NCI-H2227 (cell line): ENCODE results near the gene LEPROT.
"Not testable (repeated sequence)": the region's sequence is repeated elsewhere in the genome, so short reads cannot be mapped to it uniquely, and the experiment has no call there.

Experiments used
- DNase-seq: peaks from one replicate; lab custom pipeline; 2025; ENCODE audit not compliant: unreplicated experiment; lab: John Stamatoyannopoulos, UW

LEPROT gene

GRCh38 chr1:65420590-65421350 lies at the start of gene LEPROT, which contains the start of gene LEPR:
Gene LEPROT, plus strand, starts transcription at chr1:65420668. Its CDS starts 57 bp downstream, at chr1:65420725.
Gene LEPR, plus strand, starts transcription at chr1:65420668. Its CDS starts 144,898 bp downstream, at chr1:65565566.
- DNase-seq = no peak

- no peak for DNase-seq
These were observed 48.9 kb upstream of the LEPROT start for GRCh38 chr1:65371544-65371943.

- DNase-seq = no peak
These were observed 47.9 kb upstream of the LEPROT start for GRCh38 chr1:65372557-65372956.

- DNase-seq = no peak
These were observed 42.8 kb upstream of the LEPROT start for GRCh38 chr1:65377496-65378246.

GRCh38 chr1:65378247-65378946 lies 42.1 kb upstream of the LEPROT start:
- DNase-seq = no peak

GRCh38 chr1:65384426-65384825 lies 36.0 kb upstream of the LEPROT start:
- not testable (repeated sequence) for DNase-seq

GRCh38 chr1:65386439-65386838 lies 34.0 kb upstream of the LEPROT start:
- no peak for DNase-seq

- DNase-seq = no peak
These were observed 32.6 kb upstream of the LEPROT start for GRCh38 chr1:65387821-65388220.

GRCh38 chr1:65388908-65389695 lies 31.4 kb upstream of the LEPROT start:
- DNase-seq = no peak

- no peak for DNase-seq
These were observed 28.0 kb upstream of the LEPROT start for GRCh38 chr1:65392497-65392896.

GRCh38 chr1:65393347-65393746 lies 27.1 kb upstream of the LEPROT start:
- no peak for DNase-seq

GRCh38 chr1:65393928-65394327 lies 26.5 kb upstream of the LEPROT start:
- no peak for DNase-seq

- no peak for DNase-seq
These were observed 24.4 kb upstream of the LEPROT start for GRCh38 chr1:65395887-65396612.

- DNase-seq = no peak
These were observed 22.4 kb upstream of the LEPROT start for GRCh38 chr1:65398083-65398482.

- DNase-seq = no peak
These were observed 21.5 kb upstream of the LEPROT start for GRCh38 chr1:65399003-65399402.

- DNase-seq = no peak
These were observed 18.9 kb upstream of the LEPROT start for GRCh38 chr1:65401612-65402011.

GRCh38 chr1:65404941-65405340 lies 15.5 kb upstream of the LEPROT start:
- no peak for DNase-seq

GRCh38 chr1:65407877-65408276 lies 12.6 kb upstream of the LEPROT start:
- DNase-seq = no peak

GRCh38 chr1:65409314-65409713 lies 11.2 kb upstream of the LEPROT start:
- DNase-seq = no peak

- DNase-seq = no peak
These were observed 10.6 kb upstream of the LEPROT start for GRCh38 chr1:65409816-65410326.
